Measurements from ENCODE around the gene FAM234B. TPM values are rescaled to one million over a fixed set of nuclear protein-coding genes. Genes with fewer than 3 reads are reported as not detected.
A peak's percentile ranks its signal among the peaks of the same experiment; 100 is the strongest.

Gene FAM234B
- total RNA-seq, 1 donor from 2014 or later, result 9.5 TPM

- Mint-ChIP-seq H3K27ac (peak overlapping the region; percentile 67), H3K4me1 (peaks cover 62% of the 10 kb centered on the region), H3K27me3 (ENCODE audit: low read depth) (peaks cover 11% of the 10 kb centered on the region), H3K4me3 (no peak overlapping the region), H3K36me3 (no peaks in the 10 kb centered on the region), H3K9me3 (no peaks in the 10 kb centered on the region)
- no peak for DNase-seq (ENCODE audit: low spot score in 2 of 2, unreplicated experiment in 2 of 2)
- no peak for TF ChIP-seq CTCF (IDR thresholded peaks at IDR 0.05; ENCODE audit: unreplicated experiment)
These were observed 49.7 kb downstream of the FAM234B start for GRCh38 chr12:13093848-13094220.

- Mint-ChIP-seq H3K4me1 (peaks cover 67% of the 10 kb centered on the region), H3K27ac (peak overlapping the region; percentile 67), H3K9me3 (no peaks in the 10 kb centered on the region), H3K4me3 (no peak overlapping the region), H3K27me3 (ENCODE audit: low read depth) (peaks cover 7% of the 10 kb centered on the region), H3K36me3 (no peaks in the 10 kb centered on the region)
- DNase-seq (ENCODE audit: low spot score in 2 of 2, unreplicated experiment in 2 of 2), result no peak
- TF ChIP-seq CTCF (IDR thresholded peaks at IDR 0.05; ENCODE audit: unreplicated experiment), result no peak
These were observed 50.2 kb downstream of the FAM234B start for GRCh38 chr12:13094367-13094766.

- H3K27ac Mint-ChIP-seq, result no peak overlapping the region
- TF ChIP-seq CTCF (IDR thresholded peaks at IDR 0.05; ENCODE audit: unreplicated experiment), result no peak
- H3K4me1 Mint-ChIP-seq, result peaks cover 77% of the 10 kb centered on the region
These were observed 51.2 kb downstream of the FAM234B start for GRCh38 chr12:13095266-13095995.

DNA sequence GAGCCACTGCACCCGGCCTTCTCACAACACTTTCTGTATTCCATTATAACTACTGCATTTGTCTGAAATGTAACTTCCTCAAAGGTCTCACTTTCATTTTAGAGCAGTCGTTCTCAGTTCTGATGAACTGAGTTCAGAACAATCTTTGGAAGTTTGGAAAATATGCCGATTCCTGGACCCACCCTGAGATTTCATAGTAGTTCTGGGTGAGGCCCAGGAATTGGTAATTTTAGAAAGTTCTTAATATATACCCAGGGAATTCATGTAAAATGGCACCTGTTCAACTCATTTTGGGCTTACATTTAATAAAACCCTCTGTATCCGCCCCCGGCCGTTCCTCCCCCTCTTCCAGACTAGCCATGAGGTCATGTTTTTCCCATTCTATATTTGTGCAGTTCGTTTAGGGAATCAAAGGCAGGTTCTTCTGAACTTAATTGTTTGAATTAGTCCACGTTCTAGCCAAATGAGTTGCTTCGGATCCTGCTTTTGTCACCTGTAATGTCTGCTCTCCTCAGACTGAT, 53.4 kb downstream of the FAM234B start:
- Mint-ChIP-seq H3K36me3 (no peaks in the 10 kb centered on the region), H3K4me3 (no peak overlapping the region), H3K27ac (peak overlapping the region; percentile 94), H3K27me3 (ENCODE audit: low read depth) (no peaks in the 10 kb centered on the region), H3K9me3 (no peaks in the 10 kb centered on the region), H3K4me1 (peaks cover 79% of the 10 kb centered on the region)
- TF ChIP-seq CTCF (IDR thresholded peaks at IDR 0.05; ENCODE audit: unreplicated experiment), result no peak
- DNase-seq (ENCODE audit: low spot score in 2 of 2, unreplicated experiment in 2 of 2), result no peak

More at GRCh38 chr12:13095266-13095995, 51.2 kb downstream of the FAM234B start:
- H3K36me3 Mint-ChIP-seq, result no peaks in the 10 kb centered on the region
- H3K4me3 Mint-ChIP-seq, result no peak overlapping the region
- no peaks in the 10 kb centered on the region for H3K9me3 Mint-ChIP-seq
- H3K27me3 Mint-ChIP-seq (ENCODE audit: low read depth), result peaks cover 5% of the 10 kb centered on the region
- DNase-seq (ENCODE audit: low spot score in 2 of 2, unreplicated experiment in 2 of 2), result no peak

DNA sequence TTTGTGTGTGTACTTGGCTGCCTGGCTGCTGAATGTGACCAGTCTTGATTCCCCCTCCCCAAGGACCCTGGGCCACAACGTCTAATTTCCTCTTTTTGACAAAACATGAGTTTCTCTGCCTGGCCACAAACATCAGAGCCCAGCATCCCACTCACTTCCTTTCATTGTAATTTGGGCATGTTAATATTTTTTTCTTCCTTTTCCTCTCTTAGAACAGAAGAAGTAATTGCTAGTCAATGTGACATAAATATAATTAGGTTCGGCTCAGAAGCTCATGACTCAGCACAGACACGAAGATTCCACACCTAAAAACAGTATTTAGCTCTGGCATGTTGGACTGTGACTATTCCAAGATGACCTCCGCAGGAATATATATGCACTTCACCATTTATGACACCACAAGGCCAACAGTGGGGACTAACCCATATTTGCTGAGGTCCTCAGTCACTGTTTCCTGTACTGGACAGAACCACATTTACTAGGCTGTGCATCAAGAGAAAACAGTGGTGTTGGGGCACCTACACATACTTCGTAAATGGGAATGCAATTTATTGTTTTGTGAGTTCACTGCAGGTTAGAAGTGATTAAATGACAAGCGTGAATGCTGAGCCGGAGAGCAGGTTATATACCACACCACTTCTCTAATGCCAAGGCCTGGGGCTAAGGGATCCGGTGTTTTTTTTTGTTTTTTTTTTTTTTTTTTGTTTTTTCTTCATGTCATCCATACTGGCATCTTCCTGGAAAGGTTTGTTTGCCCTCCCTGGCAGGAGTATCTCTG, 55.1 kb downstream of the FAM234B start:
- Mint-ChIP-seq H3K27ac (peak overlapping the region; percentile 94), H3K4me3 (peak overlapping the region; percentile 26), H3K36me3 (no peaks in the 10 kb centered on the region), H3K4me1 (peaks cover 72% of the 10 kb centered on the region), H3K9me3 (no peaks in the 10 kb centered on the region), H3K27me3 (ENCODE audit: low read depth) (no peaks in the 10 kb centered on the region)
- no peak for TF ChIP-seq CTCF (IDR thresholded peaks at IDR 0.05; ENCODE audit: unreplicated experiment)
- DNase-seq (ENCODE audit: low spot score in 2 of 2, unreplicated experiment in 2 of 2), result no peak
